ENCODE measurements around the gene B3GNT7.
"Not testable (repeated sequence)": the region's sequence is repeated elsewhere in the genome, so short reads cannot be mapped to it uniquely, and the experiment has no call there.

B3GNT7 gene

DNA sequence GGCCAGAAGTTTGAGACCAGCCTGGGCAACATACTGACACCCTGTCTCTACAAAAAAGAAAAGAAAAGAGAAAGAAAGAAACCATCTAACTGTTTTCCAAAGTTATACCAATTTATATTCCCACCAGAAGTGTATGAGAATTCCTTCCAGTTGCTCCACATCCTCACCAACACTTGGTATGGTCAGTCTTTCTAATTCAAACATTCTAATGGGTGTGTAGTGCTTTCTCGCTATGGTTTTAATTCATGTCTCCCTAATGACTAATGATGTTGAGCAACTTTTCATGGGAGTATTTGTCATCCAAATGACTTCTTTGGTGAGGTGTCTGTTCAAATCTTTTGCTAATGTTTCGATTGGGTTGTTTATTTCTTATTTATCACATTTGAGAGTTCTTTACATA is 10.5 kb upstream of the B3GNT7 start:
- DNase-seq (ENCODE audit: low read depth): no peak

DNA sequence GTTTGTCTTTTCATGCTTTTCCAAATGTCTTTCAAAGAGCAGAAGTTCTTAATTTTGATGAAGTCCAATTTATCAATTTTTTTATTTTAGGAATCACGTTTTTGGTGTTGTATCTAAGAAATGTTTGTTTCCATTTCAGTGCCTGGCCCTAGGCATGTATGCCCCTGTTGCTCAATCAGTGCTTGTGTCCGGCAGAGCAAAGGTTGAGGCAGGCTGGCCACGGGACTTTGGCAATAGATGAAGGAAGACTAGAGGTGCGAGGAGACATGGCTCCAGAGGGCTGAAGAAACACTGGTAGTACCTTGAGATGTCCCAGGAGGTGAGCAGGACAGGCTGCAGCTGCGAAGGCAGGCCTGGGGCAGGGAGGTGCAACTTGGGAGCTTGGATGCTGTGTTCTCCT is 10.1 kb upstream of the B3GNT7 start:
- no peak for DNase-seq (ENCODE audit: low read depth)

DNA sequence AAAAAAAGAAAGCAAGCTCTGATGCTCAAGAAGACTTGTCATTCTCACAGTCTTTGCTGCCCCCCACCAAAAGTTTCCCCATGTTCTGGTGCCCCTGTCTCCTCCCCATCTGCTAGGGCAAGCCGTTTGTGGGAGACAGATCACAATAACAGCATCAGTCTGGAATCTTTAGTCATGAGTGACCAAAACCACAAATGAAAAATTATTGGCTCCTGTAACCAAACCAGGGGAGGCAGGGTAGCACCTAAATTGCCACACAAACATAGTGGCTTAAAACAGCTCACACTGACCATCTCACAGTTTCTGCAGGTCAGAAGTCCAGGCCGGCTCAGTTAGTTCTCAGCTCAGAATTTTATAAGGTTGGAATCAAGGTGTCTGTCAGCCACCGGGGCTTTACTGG is 9.1 kb upstream of the B3GNT7 start:
- no peak for DNase-seq (ENCODE audit: low read depth)

DNA sequence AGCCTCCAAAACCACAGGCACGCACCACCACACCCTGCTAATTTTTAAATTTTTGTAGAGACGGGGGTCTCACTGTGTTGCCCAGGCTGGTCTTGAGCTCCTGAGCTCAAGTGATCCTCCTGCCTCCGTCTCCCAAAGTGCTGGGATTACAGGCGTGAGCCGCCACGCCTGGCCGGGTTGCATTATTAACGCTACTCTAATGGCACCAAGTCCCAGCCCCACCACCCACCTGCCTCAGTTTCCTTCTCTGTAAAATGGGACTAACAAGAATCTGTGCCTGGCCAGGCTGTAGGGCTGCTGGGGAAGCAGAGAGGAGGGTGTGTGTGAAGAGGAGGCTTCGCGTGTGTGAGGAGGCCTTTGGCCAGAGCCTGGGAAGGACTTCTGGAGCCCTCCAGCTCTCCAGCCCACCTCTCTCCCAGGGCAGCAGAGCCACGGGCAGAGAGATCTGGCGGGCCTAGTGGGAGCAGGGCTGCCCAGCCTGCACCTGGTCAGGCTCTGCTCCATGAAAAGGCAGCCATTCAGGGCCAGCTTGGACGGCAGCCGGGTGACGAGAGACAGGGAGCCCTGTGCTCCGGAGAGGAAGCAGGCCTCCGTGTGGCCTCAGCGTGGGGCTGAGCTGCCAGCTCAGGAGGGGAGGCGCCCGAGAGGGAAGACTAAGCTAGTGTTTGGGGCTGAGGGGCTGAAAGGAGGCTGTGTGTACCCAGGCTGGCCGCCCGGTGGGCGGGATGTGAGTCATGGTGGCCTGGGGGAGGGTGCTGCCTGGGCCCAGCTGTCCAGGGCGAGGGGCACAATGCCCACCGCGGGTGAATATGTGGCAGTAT is 7.4 kb upstream of the B3GNT7 start:
- no peak for DNase-seq (ENCODE audit: low read depth)

GRCh38 chr2:231388725-231389346 is 6.7 kb upstream of the B3GNT7 start:
- DNase-seq (ENCODE audit: low read depth): no peak

GRCh38 chr2:231390667-231391066 is 4.8 kb upstream of the B3GNT7 start:
- no peak for DNase-seq (ENCODE audit: low read depth)

DNA sequence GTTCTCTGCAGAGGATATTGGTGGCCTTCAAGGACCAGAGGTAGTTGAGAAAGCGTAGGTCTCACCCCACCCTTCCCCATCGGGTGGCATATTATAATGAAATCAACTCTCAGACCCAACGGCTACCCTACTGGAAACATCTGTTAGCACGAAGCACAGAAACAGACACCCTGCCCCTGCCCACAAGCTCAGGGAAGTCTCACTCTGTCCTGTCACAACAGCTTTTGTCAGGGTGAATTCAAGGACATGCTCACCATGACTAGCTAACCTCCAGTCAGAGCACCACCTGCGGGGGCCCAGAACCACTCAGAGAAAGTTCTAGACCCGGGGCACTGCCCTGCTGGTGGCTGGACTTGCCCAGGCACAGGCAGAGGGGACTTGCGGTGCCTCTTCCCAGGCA is 3.5 kb upstream of the B3GNT7 start:
- no peak for DNase-seq (ENCODE audit: low read depth)

GRCh38 chr2:231392431-231393148 is 2.9 kb upstream of the B3GNT7 start:
- no peak for DNase-seq (ENCODE audit: low read depth)

DNA sequence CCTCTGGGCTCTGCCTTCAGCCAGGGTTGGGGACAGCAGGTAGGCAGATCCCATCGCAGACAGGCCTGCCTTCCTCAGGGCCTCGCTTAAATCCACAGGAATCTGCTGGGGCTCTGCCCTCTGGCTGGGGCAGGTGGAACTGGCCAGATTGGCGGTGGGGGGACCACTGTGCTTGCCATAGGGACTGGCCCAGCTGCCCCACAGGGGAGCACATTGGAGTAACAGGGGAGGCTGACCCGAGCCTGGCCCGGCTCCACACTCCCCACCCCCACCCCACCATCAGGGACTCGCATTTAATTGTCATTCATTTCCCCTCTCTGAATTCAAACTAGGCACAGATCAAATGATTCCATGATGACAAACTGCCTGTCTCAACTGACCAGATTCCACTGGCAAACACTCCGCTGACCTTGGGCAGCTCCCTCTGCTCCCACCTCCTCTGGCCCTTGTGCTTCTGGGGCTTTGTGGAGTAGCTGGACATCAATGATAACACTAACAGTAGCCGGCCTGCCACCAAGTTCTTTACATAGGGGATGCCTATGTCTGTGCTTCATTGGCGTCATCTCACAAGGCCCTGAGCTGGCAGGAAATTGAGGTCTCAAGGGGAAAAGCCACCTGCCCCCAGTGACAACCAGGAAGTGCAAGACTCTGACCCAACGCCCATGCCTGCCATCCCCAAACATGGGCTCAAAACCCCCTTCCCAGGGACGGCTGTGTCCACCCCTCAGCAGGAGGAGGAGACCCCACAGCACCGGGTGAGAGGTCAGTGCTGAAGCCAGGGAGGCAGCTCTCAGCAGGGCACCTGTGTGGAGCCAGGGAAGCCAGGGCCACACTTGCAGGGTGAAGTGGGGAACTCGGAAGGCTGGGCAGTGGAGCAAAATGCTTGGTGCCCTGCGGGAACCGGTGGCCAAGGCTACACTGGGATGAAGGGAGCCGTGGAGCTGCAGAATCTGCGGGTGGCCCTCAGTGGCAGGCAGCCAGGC is 2.1 kb upstream of the B3GNT7 start:
- peak; percentile 32 for DNase-seq (ENCODE audit: low read depth)

- no peak for DNase-seq (ENCODE audit: low read depth)
Measured at GRCh38 chr2:231394211-231395141, 1.0 kb upstream of the B3GNT7 start.

DNA sequence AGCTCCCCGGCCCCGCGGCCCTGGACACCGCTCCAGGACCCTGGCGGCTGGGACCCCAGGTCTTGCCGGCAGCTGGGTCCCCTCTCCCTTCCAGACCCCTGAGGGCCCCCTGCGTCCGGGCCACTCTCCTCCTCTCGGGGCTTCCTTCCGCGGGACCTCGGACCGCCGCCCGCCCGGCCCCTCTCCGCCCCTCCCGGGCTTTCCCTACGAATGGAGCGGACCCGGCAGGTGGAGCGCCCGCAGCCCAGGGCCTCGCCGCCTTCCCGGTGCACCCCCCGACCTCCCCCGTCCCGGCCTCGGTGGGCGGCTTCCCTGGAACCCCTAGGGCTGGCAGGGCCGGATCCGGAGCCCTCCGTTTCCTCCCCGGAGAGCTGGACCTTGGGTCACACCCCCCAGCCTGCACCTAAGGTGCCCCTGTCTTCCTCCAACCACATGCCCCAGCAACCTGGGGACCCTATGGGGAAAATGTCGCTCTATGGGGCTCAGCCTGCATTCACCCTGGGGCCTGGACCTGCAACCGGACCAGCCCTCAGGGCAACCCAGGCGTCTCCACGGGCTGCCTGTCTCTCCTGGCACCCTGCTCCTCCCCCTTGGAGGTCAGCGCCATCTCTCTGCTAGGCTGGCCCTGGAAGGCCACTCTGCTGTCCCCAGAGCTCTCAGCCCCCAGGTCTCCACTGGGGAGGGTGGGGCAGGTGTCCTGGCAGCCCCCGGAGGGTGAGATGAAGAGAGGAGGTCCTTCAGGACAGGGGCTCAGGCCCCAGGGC is 730 bp downstream of the B3GNT7 start:
- no peak for DNase-seq (ENCODE audit: low read depth)

- no peak for DNase-seq (ENCODE audit: low read depth)
Measured at GRCh38 chr2:231397011-231397927, 1.8 kb downstream of the B3GNT7 start.

DNA sequence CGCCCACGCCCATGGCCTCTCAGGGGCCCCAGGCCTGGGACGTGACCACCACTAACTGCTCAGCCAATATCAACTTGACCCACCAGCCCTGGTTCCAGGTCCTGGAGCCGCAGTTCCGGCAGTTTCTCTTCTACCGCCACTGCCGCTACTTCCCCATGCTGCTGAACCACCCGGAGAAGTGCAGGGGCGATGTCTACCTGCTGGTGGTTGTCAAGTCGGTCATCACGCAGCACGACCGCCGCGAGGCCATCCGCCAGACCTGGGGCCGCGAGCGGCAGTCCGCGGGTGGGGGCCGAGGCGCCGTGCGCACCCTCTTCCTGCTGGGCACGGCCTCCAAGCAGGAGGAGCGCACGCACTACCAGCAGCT is 2.4 kb downstream of the B3GNT7 start:
- no peak for DNase-seq (ENCODE audit: low read depth)

- no peak for DNase-seq (ENCODE audit: low read depth)
Measured at GRCh38 chr2:231398585-231398984, 3.1 kb downstream of the B3GNT7 start.

GRCh38 chr2:231399046-231399852 is 3.7 kb downstream of the B3GNT7 start:
- DNase-seq (ENCODE audit: low read depth): no peak

DNA sequence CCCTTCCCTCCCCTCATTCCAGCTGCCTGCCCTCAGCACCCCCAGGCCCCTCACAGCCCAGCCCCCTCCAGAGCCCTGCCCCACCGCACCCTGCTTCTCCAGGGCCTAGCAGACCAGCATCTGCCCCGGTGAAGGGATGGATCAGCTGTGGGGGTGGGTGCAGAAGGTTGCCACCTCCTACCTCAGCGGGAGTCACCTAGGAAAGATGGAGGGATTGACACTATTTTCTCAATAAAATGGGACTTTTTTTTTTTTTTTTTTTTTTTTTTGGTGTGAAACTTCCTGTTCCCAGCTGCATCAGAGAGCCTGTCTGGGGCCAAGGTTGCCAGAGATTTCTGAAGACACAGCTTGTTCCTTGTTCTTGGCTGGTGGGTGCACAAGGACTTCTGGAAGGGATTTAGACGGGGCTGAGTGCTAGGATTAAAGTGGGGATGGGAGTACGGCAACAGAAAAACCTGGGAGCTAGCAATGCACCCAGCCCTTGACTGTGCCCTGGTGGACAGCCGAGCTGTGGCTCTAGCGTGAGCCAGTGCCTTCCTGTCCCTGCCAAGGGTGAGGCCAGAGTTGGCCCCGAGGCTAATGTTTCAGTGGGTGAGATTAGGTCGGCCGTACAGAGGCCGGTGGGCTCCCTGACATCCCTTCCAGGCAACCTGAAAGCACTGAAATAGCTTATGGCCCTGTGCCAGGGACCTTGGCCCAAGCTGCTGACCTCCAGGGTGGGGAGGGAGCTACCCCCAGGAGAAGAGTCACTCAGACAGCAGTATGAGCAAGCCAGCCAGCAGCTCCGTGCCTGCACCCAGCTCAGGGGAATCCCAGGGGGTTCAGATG is 4.6 kb downstream of the B3GNT7 start:
- no peak for DNase-seq (ENCODE audit: low read depth)

DNA sequence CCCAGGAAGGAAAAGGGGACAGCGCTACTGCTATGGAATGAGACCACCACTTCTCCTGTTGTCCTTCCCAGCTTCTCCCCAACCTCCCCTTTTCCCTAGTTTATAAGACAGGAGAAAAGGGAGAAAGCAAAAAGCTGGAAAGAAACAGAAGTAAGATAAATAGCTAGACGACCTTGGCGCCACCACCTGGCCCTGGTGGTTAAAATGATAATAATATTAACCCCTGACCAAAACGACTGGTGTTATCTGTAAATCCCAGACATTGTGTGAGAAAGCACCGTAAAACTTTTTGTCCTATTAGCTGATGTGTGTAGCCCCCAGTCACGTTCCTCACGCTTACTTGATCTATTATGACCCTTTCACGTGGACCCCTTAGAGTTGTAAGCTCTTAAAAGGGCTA is 5.2 kb downstream of the B3GNT7 start:
- DNase-seq (ENCODE audit: low read depth): not testable (repeated sequence)

Data from stimulated activated CD8-positive, alpha-beta memory T cell treated with anti-CD3 and anti-CD28 coated beads, Interleukin-12 subunit alpha, Interleukin-12 subunit beta, amount 100 ng/mL, for 4 hours (primary cell).